B cell (primary cell): ENCODE results near the gene TMEM80. TPM values are rescaled to one million over a fixed set of nuclear protein-coding genes. Genes with fewer than 3 reads are reported as not detected.

ENCODE experiments used
- ATAC-seq: fragments of 200-7000 bp; cut with Tn5 transposase; one replicate; pipeline ENCODE4 v1.10.0; 2021; ENCODE audit warnings: low read depth, mild to moderate bottlenecking, moderate number of reproducible peaks, moderate library complexity
- CTCF ChIA-PET: fragments of 350-600 bp; sonication (Branson Sonifier 250); formaldehyde crosslinking; loops from one replicate; lab custom pipeline; 2021; ENCODE audit warnings: antibody characterized with exemption, inconsistent platforms; lab: Charles Lee
- POLR2A ChIA-PET: fragments of 350-600 bp; sonication (Branson Sonifier 250); formaldehyde crosslinking; loops from one replicate; lab custom pipeline; 2021; ENCODE audit warnings: antibody characterized with exemption; lab: Charles Lee
- DNase-seq: peaks from one replicate; pipeline ENCODE4 v3.0.0; 2013
- H2AFZ ChIP-seq: 2 replicates; pipeline ENCODE4 v1.6.1; 2012; ENCODE audit warnings: mild to moderate bottlenecking, low read depth, low read length; ENCODE audit not compliant: insufficient read depth, poor library complexity, severe bottlenecking
- H3K27ac ChIP-seq, 2 donors: 1 replicate in 1 of 2; 2 replicates in 1 of 2; pipeline ENCODE4 v1.5.1; 2012 to 2013; ENCODE audit warnings: low read length in 2 of 2, mild to moderate bottlenecking in 2 of 2, moderate library complexity in 1 of 2
- H3K27me3 ChIP-seq, 4 experiments: fragments of 200-600 bp in 1 of 4; sonication (generic) in 1 of 4; replicated peaks in 1 of 4; 1 replicate in 2 of 4; 2 replicates in 2 of 4; pipeline versions ENCODE4 v1.6.1 to v1.7.0; 2013 to 2016; ENCODE audit warnings: low read length in 3 of 4, mild to moderate bottlenecking in 2 of 4, mixed read lengths in 1 of 4, moderate library complexity in 1 of 4; ENCODE audit not compliant: insufficient read depth in 4 of 4, control insufficient read depth in 3 of 4; ENCODE audit errors: control extremely low read depth in 1 of 4
- H3K36me3 ChIP-seq, 2 experiments: replicated peaks in 1 of 2; 1 replicate in 1 of 2; 2 replicates in 1 of 2; pipeline versions ENCODE4 v1.6.1 to v1.7.1; 2013; ENCODE audit warnings: low read length in 1 of 2; ENCODE audit not compliant: insufficient read depth in 2 of 2, control insufficient read depth in 1 of 2; ENCODE audit errors: control extremely low read depth in 1 of 2, extremely low read depth in 1 of 2
- H3K4me1 ChIP-seq, 2 donors: fragments of 200-600 bp in 1 of 2; sonication (generic) in 1 of 2; 1 replicate in 1 of 2; 2 replicates in 1 of 2; pipeline versions ENCODE4 v1.5.1 to v1.6.1; 2013 to 2017; ENCODE audit warnings: low read length in 2 of 2; ENCODE audit not compliant: control insufficient read depth in 2 of 2, insufficient read depth in 2 of 2
- H3K4me2 ChIP-seq: replicated peaks from 2 replicates; pipeline ENCODE3; 2012; ENCODE audit warnings: mild to moderate bottlenecking, low read depth, low read length; ENCODE audit not compliant: poor library complexity, severe bottlenecking
- H3K4me3 ChIP-seq, 5 experiments: fragments of 200-600 bp in 1 of 5; sonication (generic) in 1 of 5; 1 replicate in 3 of 5; 2 replicates in 2 of 5; pipeline versions ENCODE4 v1.5.1 to v1.7.0; 2011 to 2016; ENCODE audit warnings: low read length in 4 of 5, mild to moderate bottlenecking in 4 of 5, low read depth in 2 of 5, control low read depth in 1 of 5, moderate library complexity in 1 of 5; ENCODE audit not compliant: insufficient read depth in 1 of 5; ENCODE audit errors: control extremely low read depth in 1 of 5, extremely low read depth in 1 of 5
- H3K79me2 ChIP-seq: fragments of 200-600 bp; sonication (generic); one replicate; pipeline ENCODE4 v1.6.0; 2016; ENCODE audit warnings: low read length; ENCODE audit not compliant: control insufficient read depth, insufficient read depth
- H3K9ac ChIP-seq: fragments of 200-600 bp; sonication (generic); 2 replicates; pipeline ENCODE4 v1.6.1; 2017; ENCODE audit warnings: mild to moderate bottlenecking, low read length, moderate library complexity
- H3K9me3 ChIP-seq, 3 donors: one replicate each; pipeline versions ENCODE4 v1.6.1 to v1.7.1; 2013; ENCODE audit warnings: low read length in 2 of 3; ENCODE audit not compliant: control insufficient read depth in 2 of 3, insufficient read depth in 1 of 3; ENCODE audit errors: control extremely low read depth in 1 of 3
- H4K20me1 ChIP-seq: 2 replicates; pipeline ENCODE4 v1.6.0; 2012; ENCODE audit warnings: mild to moderate bottlenecking, low read length; ENCODE audit not compliant: insufficient read depth, control insufficient read depth, poor library complexity, severe bottlenecking
- H3K27ac Mint-ChIP-seq: one replicate; pipeline ENCODE4 v1.8.0; 2021; ENCODE audit warnings: mixed read lengths
- H3K27me3 Mint-ChIP-seq: one replicate; pipeline ENCODE4 v1.8.0; 2021; ENCODE audit warnings: mixed read lengths
- H3K4me1 Mint-ChIP-seq: one replicate; pipeline ENCODE4 v1.8.0; 2021; ENCODE audit warnings: mixed read lengths
- H3K4me3 Mint-ChIP-seq: one replicate; pipeline ENCODE4 v1.8.0; 2021; ENCODE audit warnings: mixed read lengths
- H3K9me3 Mint-ChIP-seq: one replicate; pipeline ENCODE4 v1.8.0; 2022; ENCODE audit warnings: mixed read lengths; ENCODE audit not compliant: insufficient read depth
- CTCF ChIP-seq: fragments of 200-600 bp; IDR thresholded peaks from one replicate; pipeline ENCODE4 v1.8.0; 2022; ENCODE audit warnings: antibody characterized with exemption, mild to moderate bottlenecking
- EZH2 ChIP-seq: IDR thresholded peaks from 2 replicates; pipeline ENCODE4 v1.6.1; 2012; ENCODE audit warnings: borderline replicate concordance, low read depth, mild to moderate bottlenecking, moderate library complexity, low read length; ENCODE audit not compliant: insufficient read depth, poor library complexity, severe bottlenecking
- WGBS: methylation state at CpG from one replicate; pipeline ENCODE4 v1.1.5; 2013; ENCODE audit warnings: missing lambda C conversion rate; ENCODE audit not compliant: insufficient coverage; 5-methylcytosine and 5-hydroxymethylcytosine counted together
- intact Hi-C: fragments of 100-400 bp; cut with micrococcal nuclease; formaldehyde crosslinking; loops from one replicate; pipeline ENCODE4 v1.10.0; 2022
- polyA plus RNA-seq: library from polyadenylated mRNA; depleted of rRNA; stranded (reverse); fragments of >200 nt; gene quantifications from 2 replicates; pipeline ENCODE4 v1.2.3, GENCODE V29; 2012
- total RNA-seq, 2 donors: library from RNA; stranded (reverse); fragments of 120-200 nt in 1 of 2; gene quantifications; 1 replicate in 1 of 2; 2 replicates in 1 of 2; pipeline versions ENCODE4 v1.2.3 to v1.2.4, GENCODE V29; 2013 to 2022

The TMEM80 gene
- total and polyA plus RNA-seq, 2 donors (not counting 1 experiment from before 2014, with no cell fraction given), result 72.5 to 84.1 TPM

- H4K20me1 ChIP-seq, result peaks cover 31% of the 10 kb centered on the region
- H3K4me3 ChIP-seq, result no peak overlapping the region
- H3K9me3 ChIP-seq, result no peaks in the 10 kb centered on the region
- H3K27me3 ChIP-seq, result no peaks in the 10 kb centered on the region
- Mint-ChIP-seq H3K27me3 (no peaks in the 10 kb centered on the region), H3K9me3 (no peaks in the 10 kb centered on the region), H3K4me3 (no peak overlapping the region), H3K27ac (no peak overlapping the region), H3K4me1 (peaks cover 16% of the 10 kb centered on the region)
- peaks cover 17 to 27% of the 10 kb centered on the region in 2 donors for H3K4me1 ChIP-seq
- ChIA-PET CTCF (interaction anchor here (2.0 kb wide), 1 partner anchor 18 kb away, joined by 5 read pairs; no protein-coding TSS in a partner anchor), POLR2A (no interaction called here)
- H3K4me2 ChIP-seq, result no peak overlapping the region
- intact Hi-C loops, result loop anchor here (5.0 kb wide), 1 partner anchor 183 kb away; the partner anchor contains the start of genes LMNTD2 and RASSF7
- DNase-seq (no peak), ATAC-seq (no peak)
- no peak overlapping the region for H2AFZ ChIP-seq
- TF ChIP-seq CTCF (no peak), EZH2 (no peak)
- peaks cover 28% of the 10 kb centered on the region for H3K79me2 ChIP-seq
- H3K9ac ChIP-seq, result no peak overlapping the region
- no peak overlapping the region for H3K27ac ChIP-seq
- H3K36me3 ChIP-seq, result no peaks in the 10 kb centered on the region
- WGBS, result no CpG with 5 or more reads among the region's 1 CpG
These were observed 49.8 kb downstream of the TMEM80 start for GRCh38 chr11:745428-745827.
